NCI-H1092 (cell line): ENCODE results near the gene TSEN54.
A peak's percentile ranks its signal among the peaks of the same experiment; 100 is the strongest.

Experiments used
- DNase-seq: peaks from one replicate; lab custom pipeline; 2025; lab: John Stamatoyannopoulos, UW

Gene TSEN54

GRCh38 chr17:75504347-75505151, 11.8 kb upstream of the TSEN54 start:
- DNase-seq = no peak

- DNase-seq = no peak
These were observed 11.2 kb upstream of the TSEN54 start for GRCh38 chr17:75505152-75505409.

- DNase-seq = no peak
These were observed 10.7 kb upstream of the TSEN54 start for GRCh38 chr17:75505640-75506039.

GRCh38 chr17:75506134-75506533, 10.2 kb upstream of the TSEN54 start:
- DNase-seq = no peak

- DNase-seq = no peak
These were observed 9.4 kb upstream of the TSEN54 start for GRCh38 chr17:75506888-75507287.

- no peak for DNase-seq
These were observed 8.3 kb upstream of the TSEN54 start for GRCh38 chr17:75507733-75508719.

GRCh38 chr17:75508931-75509361, 7.4 kb upstream of the TSEN54 start:
- no peak for DNase-seq

- no peak for DNase-seq
These were observed 6.6 kb upstream of the TSEN54 start for GRCh38 chr17:75509528-75510258.

- DNase-seq = no peak
These were observed 5.1 kb upstream of the TSEN54 start for GRCh38 chr17:75511270-75511609.

GRCh38 chr17:75511610-75512575, 4.4 kb upstream of the TSEN54 start:
- no peak for DNase-seq

GRCh38 chr17:75512926-75513640, 3.2 kb upstream of the TSEN54 start:
- no peak for DNase-seq

- no peak for DNase-seq
These were observed 2.7 kb upstream of the TSEN54 start for GRCh38 chr17:75513641-75514000.

GRCh38 chr17:75514299-75514918, 1.9 kb upstream of the TSEN54 start:
- no peak for DNase-seq

GRCh38 chr17:75514919-75515495, 1.3 kb upstream of the TSEN54 start:
- DNase-seq = no peak

- DNase-seq = peak; percentile 87
These were observed 653 bp upstream of the TSEN54 start, which contains the start of gene CASKIN2 for GRCh38 chr17:75515496-75516254. TSS of gene CASKIN2 (minus strand) at chr17:75515537. CDS start at chr17:75513804, 1,733 bp downstream.

GRCh38 chr17:75516619-75517296, 430 bp downstream of the TSEN54 start:
- no peak for DNase-seq

- no peak for DNase-seq
These were observed 1.1 kb downstream of the TSEN54 start for GRCh38 chr17:75517297-75517865.

- DNase-seq = no peak
These were observed 1.9 kb downstream of the TSEN54 start for GRCh38 chr17:75518201-75518600.
